ENCODE data around the gene DUOXA1. TPM values are rescaled to one million over a fixed set of nuclear protein-coding genes. Genes with fewer than 3 reads are reported as not detected.

DUOXA1 gene
- total and polyA plus RNA-seq, 2 experiments from 2014 or later: not detected

GRCh38 chr15:45128971-45129639, 574 bp downstream of the DUOXA1 start:
- Histone ChIP-seq H3K27me3 (ENCODE audit: insufficient read depth) (peaks cover 100% of the 10 kb centered on the region), H3K27ac (ENCODE audit: low read depth) (no peak overlapping the region), H4K20me1 (replicated peaks; ENCODE audit: insufficient read depth) (no peaks in the 10 kb centered on the region; the same call in 1 of the 2 replicates), H2AFZ (peak overlapping the region; percentile 95), H3K4me1 (ENCODE audit: insufficient read depth) (peaks cover 16% of the 10 kb centered on the region; the same call in 1 of the 2 replicates), H3K4me3 (peak overlapping the region; percentile 63), H3F3A (replicated peaks; ENCODE audit: low read depth) (no peaks in the 10 kb centered on the region), H3K4me2 (peak overlapping the region; percentile 87), H3K36me3 (ENCODE audit: insufficient read depth) (no peaks in the 10 kb centered on the region), H3K9me2 (ENCODE audit: insufficient read depth) (no peaks in the 10 kb centered on the region), H3K79me2 (replicated peaks; ENCODE audit: insufficient read depth) (no peaks in the 10 kb centered on the region)
- H3K4me1 Mint-ChIP-seq: peaks cover 5% of the 10 kb centered on the region; the same call in 2 of the 3 replicates
- ATAC-seq (peak; percentile 55), DNase-seq (ENCODE audit: low spot score) (peak; percentile 39)
- H3K27me3 Mint-ChIP-seq (ENCODE audit: insufficient read depth, low read depth, poor library complexity): peaks cover 76% of the 10 kb centered on the region
- no peak overlapping the region for H3K27ac Mint-ChIP-seq
- peak overlapping the region; percentile 71 for H3K4me3 Mint-ChIP-seq
- no peaks in the 10 kb centered on the region for H3K9me3 Mint-ChIP-seq
- no peaks in the 10 kb centered on the region for H3K36me3 Mint-ChIP-seq (ENCODE audit: low read depth)
- TF ChIP-seq EZH2phosphoT487 (IDR thresholded peaks at IDR 0.05; ENCODE audit: unreplicated experiment) (peak; percentile 69), CREB1 (CRISPR knock-in tag; IDR thresholded peaks at IDR 0.05; ENCODE audit: low read depth) (no peak), REST (IDR thresholded peaks at IDR 0.05; ENCODE audit: unreplicated experiment) (no peak), EZH2 (IDR thresholded peaks at IDR 0.05; ENCODE audit: low read depth, unreplicated experiment) (peak; percentile 63)

GRCh38 chr15:45126535-45127158, 3.0 kb downstream of the DUOXA1 start:
- Mint-ChIP-seq H3K4me3 (no peak overlapping the region), H3K9me3 (no peaks in the 10 kb centered on the region), H3K27me3 (ENCODE audit: insufficient read depth, low read depth, poor library complexity) (peaks cover 55% of the 10 kb centered on the region), H3K4me1 (peaks cover 5% of the 10 kb centered on the region; the same call in 1 of the 3 replicates), H3K27ac (no peak overlapping the region), H3K36me3 (ENCODE audit: low read depth) (no peaks in the 10 kb centered on the region)
- no peak overlapping the region for H3K27ac ChIP-seq (ENCODE audit: low read depth)
- peaks cover 16% of the 10 kb centered on the region; the same call in 1 of the 2 replicates for H3K4me1 ChIP-seq (ENCODE audit: insufficient read depth)
- no peaks in the 10 kb centered on the region for H3F3A ChIP-seq (replicated peaks; ENCODE audit: low read depth)
- no peak overlapping the region for H2AFZ ChIP-seq
- H4K20me1 ChIP-seq (replicated peaks; ENCODE audit: insufficient read depth): no peaks in the 10 kb centered on the region; the same call in 1 of the 2 replicates
- peaks cover 100% of the 10 kb centered on the region for H3K27me3 ChIP-seq (ENCODE audit: insufficient read depth)
- H3K4me2 ChIP-seq: no peak overlapping the region
- H3K9me2 ChIP-seq (ENCODE audit: insufficient read depth): no peaks in the 10 kb centered on the region
- DNase-seq (ENCODE audit: low spot score): peak; percentile 46
- H3K36me3 ChIP-seq (ENCODE audit: insufficient read depth): no peaks in the 10 kb centered on the region
- no peak for ATAC-seq
- no peak overlapping the region for H3K4me3 ChIP-seq
- H3K79me2 ChIP-seq (replicated peaks; ENCODE audit: insufficient read depth): no peaks in the 10 kb centered on the region
- TF ChIP-seq EZH2 (IDR thresholded peaks at IDR 0.05; ENCODE audit: low read depth, unreplicated experiment) (peak; percentile 17), CREB1 (CRISPR knock-in tag; IDR thresholded peaks at IDR 0.05; ENCODE audit: low read depth) (no peak), NANOG (IDR thresholded peaks at IDR 0.05; ENCODE audit: borderline replicate concordance) (no peak), REST (IDR thresholded peaks at IDR 0.05; ENCODE audit: unreplicated experiment) (no peak), POLR2AphosphoS5 (IDR thresholded peaks at IDR 0.05; ENCODE audit: low read depth) (no peak), ZNF331 (CRISPR knock-in tag; IDR thresholded peaks at IDR 0.05; ENCODE audit: low read depth) (no peak), CTCF (conservative IDR thresholded peaks at IDR 0.05; ENCODE audit: low read depth in 2 of 2) (peak; percentile 68 to 82), ETS1 (IDR thresholded peaks at IDR 0.05) (no peak), STAT1 (IDR thresholded peaks at IDR 0.05; ENCODE audit: unreplicated experiment) (no peak)
